ENCODE measurements around the gene PNPLA5.

Gene PNPLA5

GRCh38 chr22:43830931-43831560 lies 60.8 kb downstream of the PNPLA5 start:
- ChIA-PET CTCF (interaction anchor here (1.5 kb wide), 1 partner anchor 52 kb away, joined by 3 read pairs; no protein-coding TSS in a partner anchor), POLR2A (no interaction called here)
- no peak for DNase-seq (ENCODE audit: extremely low spot score)
- no peak for TF ChIP-seq ARNT (IDR thresholded peaks at IDR 0.05)
- TF ChIP-seq NFRKB (IDR thresholded peaks at IDR 0.05) = no peak
- no peak for TF ChIP-seq L3MBTL2 (conservative IDR thresholded peaks at IDR 0.05)
- TF ChIP-seq TARDBP (IDR thresholded peaks at IDR 0.05) = no peak
- TF ChIP-seq, protein P1, sequence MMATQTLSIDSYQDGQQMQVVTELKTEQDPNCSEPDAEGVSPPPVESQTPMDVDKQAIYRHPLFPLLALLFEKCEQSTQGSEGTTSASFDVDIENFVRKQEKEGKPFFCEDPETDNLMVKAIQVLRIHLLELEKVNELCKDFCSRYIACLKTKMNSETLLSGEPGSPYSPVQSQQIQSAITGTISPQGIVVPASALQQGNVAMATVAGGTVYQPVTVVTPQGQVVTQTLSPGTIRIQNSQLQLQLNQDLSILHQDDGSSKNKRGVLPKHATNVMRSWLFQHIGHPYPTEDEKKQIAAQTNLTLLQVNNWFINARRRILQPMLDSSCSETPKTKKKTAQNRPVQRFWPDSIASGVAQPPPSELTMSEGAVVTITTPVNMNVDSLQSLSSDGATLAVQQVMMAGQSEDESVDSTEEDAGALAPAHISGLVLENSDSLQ (IDR thresholded peaks at IDR 0.05) = no peak
- TF ChIP-seq FOXA1 (IDR thresholded peaks at IDR 0.05) = no peak
- TF ChIP-seq CTBP1 (IDR thresholded peaks at IDR 0.05; ENCODE audit: borderline replicate concordance) = no peak
- TF ChIP-seq SP1 (IDR thresholded peaks at IDR 0.05) = no peak
- TF ChIP-seq BHLHE40 (IDR thresholded peaks at IDR 0.05; ENCODE audit: borderline replicate concordance) = no peak
- no peak for TF ChIP-seq LEF1 (IDR thresholded peaks at IDR 0.05; ENCODE audit: borderline replicate concordance)
- TF ChIP-seq FOXM1 (IDR thresholded peaks at IDR 0.05; ENCODE audit: borderline replicate concordance) = no peak
- TF ChIP-seq ELF4 (IDR thresholded peaks at IDR 0.05) = no peak
- no peak for TF ChIP-seq ZNF384 (IDR thresholded peaks at IDR 0.05)
- no peak for TF ChIP-seq FOXK2 (IDR thresholded peaks at IDR 0.05)
- TF ChIP-seq SUZ12 (IDR thresholded peaks at IDR 0.05) = no peak
- TF ChIP-seq HDGF (IDR thresholded peaks at IDR 0.05; ENCODE audit: borderline replicate concordance) = no peak

GRCh38 chr22:43829904-43830851 lies 61.6 kb downstream of the PNPLA5 start:
- no peak for TF ChIP-seq L3MBTL2 (conservative IDR thresholded peaks at IDR 0.05)
- TF ChIP-seq FOXA1 (IDR thresholded peaks at IDR 0.05) = no peak
- no peak for TF ChIP-seq ZNF384 (IDR thresholded peaks at IDR 0.05)
- no peak for TF ChIP-seq BHLHE40 (IDR thresholded peaks at IDR 0.05; ENCODE audit: borderline replicate concordance)
- no peak for TF ChIP-seq ELF4 (IDR thresholded peaks at IDR 0.05)
- TF ChIP-seq LEF1 (IDR thresholded peaks at IDR 0.05; ENCODE audit: borderline replicate concordance) = no peak
- no peak for TF ChIP-seq CTBP1 (IDR thresholded peaks at IDR 0.05; ENCODE audit: borderline replicate concordance)
- no peak for TF ChIP-seq FOXM1 (IDR thresholded peaks at IDR 0.05; ENCODE audit: borderline replicate concordance)
- TF ChIP-seq NFRKB (IDR thresholded peaks at IDR 0.05) = no peak
- no peak for TF ChIP-seq TARDBP (IDR thresholded peaks at IDR 0.05)
- TF ChIP-seq SP1 (IDR thresholded peaks at IDR 0.05) = no peak
- CTCF ChIA-PET = interaction anchor here (1.5 kb wide), 1 partner anchor 53 kb away, joined by 3 read pairs; no protein-coding TSS in a partner anchor
- POLR2A ChIA-PET = no interaction called here

More at GRCh38 chr22:43829904-43830851, 61.6 kb downstream of the PNPLA5 start:
- DNase-seq (ENCODE audit: extremely low spot score) = no peak
